IPS-15b (cell line): Measurements from ENCODE around the gene SPNS2.

Experiments used
- H3K27me3 ChIP-seq: one replicate; pipeline ENCODE4 v1.6.1; 2013; ENCODE audit warnings: low read length; ENCODE audit not compliant: control insufficient read depth, insufficient read depth
- H3K36me3 ChIP-seq: one replicate; pipeline ENCODE4 v1.6.1; 2013; ENCODE audit warnings: low read length; ENCODE audit not compliant: control insufficient read depth, insufficient read depth
- H3K4me1 ChIP-seq: one replicate; pipeline ENCODE4 v1.6.1; 2013; ENCODE audit warnings: mild to moderate bottlenecking, low read length; ENCODE audit not compliant: control insufficient read depth, insufficient read depth
- H3K4me3 ChIP-seq: one replicate; pipeline ENCODE4 v1.5.1; 2013; ENCODE audit warnings: low read depth, low read length
- H3K9ac ChIP-seq: one replicate; pipeline ENCODE4 v1.6.1; 2013; ENCODE audit warnings: low read depth, mild to moderate bottlenecking, low read length
- H3K9me3 ChIP-seq: one replicate; pipeline ENCODE4 v1.6.1; 2013; ENCODE audit warnings: mild to moderate bottlenecking, low read length; ENCODE audit not compliant: control insufficient read depth, insufficient read depth

SPNS2 gene

GRCh38 chr17:4544135-4544950, 45.7 kb downstream of the SPNS2 start:
- no peak overlapping the region for H3K9ac ChIP-seq
- no peaks in the 10 kb centered on the region for H3K4me1 ChIP-seq
- H3K36me3 ChIP-seq = peaks cover 93% of the 10 kb centered on the region
- H3K9me3 ChIP-seq = no peaks in the 10 kb centered on the region
- no peaks in the 10 kb centered on the region for H3K27me3 ChIP-seq
- no peak overlapping the region for H3K4me3 ChIP-seq

GRCh38 chr17:4544951-4545216, 46.2 kb downstream of the SPNS2 start:
- Histone ChIP-seq H3K27me3 (no peaks in the 10 kb centered on the region), H3K36me3 (peaks cover 93% of the 10 kb centered on the region), H3K4me1 (no peaks in the 10 kb centered on the region), H3K9ac (no peak overlapping the region), H3K9me3 (no peaks in the 10 kb centered on the region), H3K4me3 (no peak overlapping the region)

GRCh38 chr17:4545217-4545951, 46.7 kb downstream of the SPNS2 start:
- Histone ChIP-seq H3K4me3 (no peak overlapping the region), H3K27me3 (no peaks in the 10 kb centered on the region), H3K36me3 (peaks cover 93% of the 10 kb centered on the region), H3K4me1 (no peaks in the 10 kb centered on the region), H3K9me3 (no peaks in the 10 kb centered on the region), H3K9ac (no peak overlapping the region)

- Histone ChIP-seq H3K4me1 (no peaks in the 10 kb centered on the region), H3K9me3 (no peaks in the 10 kb centered on the region), H3K9ac (no peak overlapping the region), H3K27me3 (no peaks in the 10 kb centered on the region), H3K36me3 (peaks cover 92% of the 10 kb centered on the region), H3K4me3 (no peak overlapping the region)
Measured at GRCh38 chr17:4547118-4547906, 48.6 kb downstream of the SPNS2 start.

GRCh38 chr17:4548061-4548461, 49.4 kb downstream of the SPNS2 start:
- peaks cover 91% of the 10 kb centered on the region for H3K36me3 ChIP-seq
- H3K9me3 ChIP-seq = no peaks in the 10 kb centered on the region

GRCh38 chr17:4548721-4549531, 50.2 kb downstream of the SPNS2 start:
- Histone ChIP-seq H3K4me3 (no peak overlapping the region), H3K27me3 (no peaks in the 10 kb centered on the region), H3K9ac (no peak overlapping the region), H3K4me1 (no peaks in the 10 kb centered on the region), H3K9me3 (no peaks in the 10 kb centered on the region), H3K36me3 (peaks cover 85% of the 10 kb centered on the region)

More at GRCh38 chr17:4548061-4548461, 49.4 kb downstream of the SPNS2 start:
- Histone ChIP-seq H3K27me3 (no peaks in the 10 kb centered on the region), H3K9ac (no peak overlapping the region), H3K4me3 (no peak overlapping the region), H3K4me1 (no peaks in the 10 kb centered on the region)

GRCh38 chr17:4549781-4550533, 51.3 kb downstream of the SPNS2 start:
- H3K9ac ChIP-seq = no peak overlapping the region
- peaks cover 76% of the 10 kb centered on the region for H3K36me3 ChIP-seq
- no peaks in the 10 kb centered on the region for H3K27me3 ChIP-seq
- no peaks in the 10 kb centered on the region for H3K9me3 ChIP-seq
- H3K4me1 ChIP-seq = no peaks in the 10 kb centered on the region
- H3K4me3 ChIP-seq = no peak overlapping the region

GRCh38 chr17:4550534-4551039, 51.9 kb downstream of the SPNS2 start:
- no peaks in the 10 kb centered on the region for H3K9me3 ChIP-seq
- H3K36me3 ChIP-seq = peaks cover 69% of the 10 kb centered on the region
- H3K4me3 ChIP-seq = no peak overlapping the region
- H3K27me3 ChIP-seq = no peaks in the 10 kb centered on the region
- H3K9ac ChIP-seq = no peak overlapping the region
- H3K4me1 ChIP-seq = no peaks in the 10 kb centered on the region

GRCh38 chr17:4551141-4551540, 52.5 kb downstream of the SPNS2 start:
- no peaks in the 10 kb centered on the region for H3K27me3 ChIP-seq
- H3K4me1 ChIP-seq = peaks cover 3% of the 10 kb centered on the region
- H3K4me3 ChIP-seq = no peak overlapping the region
- H3K9me3 ChIP-seq = no peaks in the 10 kb centered on the region
- H3K9ac ChIP-seq = no peak overlapping the region
- peaks cover 65% of the 10 kb centered on the region for H3K36me3 ChIP-seq

- H3K4me3 ChIP-seq = no peak overlapping the region
- peaks cover 61% of the 10 kb centered on the region for H3K36me3 ChIP-seq
Measured at GRCh38 chr17:4551796-4552525, 53.3 kb downstream of the SPNS2 start.

More at GRCh38 chr17:4551796-4552525, 53.3 kb downstream of the SPNS2 start:
- Histone ChIP-seq H3K27me3 (no peaks in the 10 kb centered on the region), H3K4me1 (peaks cover 6% of the 10 kb centered on the region), H3K9me3 (no peaks in the 10 kb centered on the region), H3K9ac (no peak overlapping the region)
